Endodermal cell (in vitro differentiated cells): ENCODE measurements around the gene RGS6. TPM values are rescaled to one million over a fixed set of nuclear protein-coding genes. Genes with fewer than 3 reads are reported as not detected.
A peak's percentile ranks its signal among the peaks of the same experiment; 100 is the strongest.

Source experiments
- DNase-seq: peaks from one replicate; pipeline ENCODE4 v3.0.0-alpha.2; 2017
- H3K27ac ChIP-seq: 2 replicates; pipeline ENCODE4 v1.5.1; 2013; ENCODE audit warnings: mild to moderate bottlenecking, low read depth, low read length, moderate library complexity
- H3K27me3 ChIP-seq: 2 replicates; pipeline ENCODE4 v1.6.1; 2013; ENCODE audit warnings: mild to moderate bottlenecking, low read length, moderate library complexity; ENCODE audit not compliant: insufficient read depth, control insufficient read depth, poor library complexity, severe bottlenecking
- H3K36me3 ChIP-seq: 2 replicates; pipeline ENCODE4 v1.7.0; 2013; ENCODE audit warnings: mild to moderate bottlenecking, low read length, moderate library complexity; ENCODE audit not compliant: control insufficient read depth, insufficient read depth
- H3K4me1 ChIP-seq: one replicate; pipeline ENCODE4 v1.7.0; 2013; ENCODE audit warnings: low read length; ENCODE audit not compliant: control insufficient read depth, insufficient read depth
- H3K4me3 ChIP-seq: 2 replicates; pipeline ENCODE4 v1.5.1; 2013; ENCODE audit warnings: mild to moderate bottlenecking, low read length, moderate library complexity
- H3K9ac ChIP-seq: 2 replicates; pipeline ENCODE4 v1.6.1; 2013; ENCODE audit warnings: mild to moderate bottlenecking, low read length, moderate library complexity; ENCODE audit not compliant: poor library complexity, severe bottlenecking; ENCODE audit errors: extremely low read depth
- H3K9me3 ChIP-seq: 2 replicates; pipeline ENCODE4 v1.6.1; 2013; ENCODE audit warnings: mild to moderate bottlenecking, low read length, moderate library complexity; ENCODE audit not compliant: control insufficient read depth
- H3K27ac Mint-ChIP-seq: 2 replicates; pipeline ENCODE4 v1.8.0; 2020; ENCODE audit warnings: mixed read lengths
- H3K27me3 Mint-ChIP-seq: 2 replicates; pipeline ENCODE4 v1.8.0; 2021; ENCODE audit warnings: mild to moderate bottlenecking, mixed read lengths; ENCODE audit not compliant: insufficient read depth
- H3K36me3 Mint-ChIP-seq: 2 replicates; pipeline ENCODE4 v1.8.0; 2020; ENCODE audit warnings: low read depth, mixed read lengths
- H3K4me1 Mint-ChIP-seq: 2 replicates; pipeline ENCODE4 v1.8.0; 2020; ENCODE audit warnings: mixed read lengths
- H3K4me3 Mint-ChIP-seq: 2 replicates; pipeline ENCODE4 v1.8.0; 2020; ENCODE audit warnings: mild to moderate bottlenecking, moderate library complexity, mixed read lengths
- H3K9me3 Mint-ChIP-seq: 2 replicates; pipeline ENCODE4 v1.8.0; 2020; ENCODE audit warnings: mild to moderate bottlenecking, mixed read lengths
- CTCF ChIP-seq: fragments of 200-600 bp; sonication (generic); conservative IDR thresholded peaks from 2 replicates; pipeline ENCODE4 v1.5.0; 2021; ENCODE audit warnings: antibody characterized with exemption, mild to moderate bottlenecking
- WGBS, 2 experiments: methylation state at CpG; one replicate each; pipeline versions ENCODE4 v1.1.5 to v1.1.7; 2013; ENCODE audit warnings: missing lambda C conversion rate in 2 of 2, mixed read lengths in 1 of 2; ENCODE audit not compliant: insufficient coverage in 1 of 2, insufficient read length in 1 of 2; 5-methylcytosine and 5-hydroxymethylcytosine counted together
- total RNA-seq, 2 donors: library from RNA; stranded (reverse); fragmentation: NEBNext Ultra II Directional in 1 of 2; extraction: Animal tissue kit (Norgen Biotek cat#: 25700) in 1 of 2; gene quantifications; 2 replicates in 1 of 2; 3 replicates in 1 of 2; pipeline ENCODE4 v1.2.1, GENCODE V29; 2021

RGS6 gene
- total RNA-seq, 2 donors from 2014 or later = 10.1 to 16.3 TPM

- no peak overlapping the region for H3K27ac Mint-ChIP-seq
- H3K27ac ChIP-seq = no peak overlapping the region
- no peak overlapping the region for H3K4me3 Mint-ChIP-seq
Observed at GRCh38 chr14:72599579-72600470, 667.6 kb downstream of the RGS6 start.

GRCh38 chr14:72600551-72601330, 668.5 kb downstream of the RGS6 start:
- peak; percentile 53 for DNase-seq
- 83 to 100% methylated on average over 1 to 9 of the region's 9 CpGs for WGBS, 2 experiments
- no peak overlapping the region for H3K4me3 Mint-ChIP-seq
- H3K4me1 Mint-ChIP-seq = peaks cover 10% of the 10 kb centered on the region
- Histone ChIP-seq H3K27me3 (no peaks in the 10 kb centered on the region), H3K4me3 (no peak overlapping the region), H3K36me3 (no peaks in the 10 kb centered on the region), H3K4me1 (no peaks in the 10 kb centered on the region), H3K9ac (no peak overlapping the region), H3K9me3 (no peaks in the 10 kb centered on the region), H3K27ac (no peak overlapping the region)
- no peaks in the 10 kb centered on the region for H3K9me3 Mint-ChIP-seq
- no peak overlapping the region for H3K27ac Mint-ChIP-seq
- no peak for TF ChIP-seq CTCF
- H3K27me3 Mint-ChIP-seq = no peaks in the 10 kb centered on the region
- H3K36me3 Mint-ChIP-seq = no peaks in the 10 kb centered on the region

More at GRCh38 chr14:72599579-72600470, 667.6 kb downstream of the RGS6 start:
- no peaks in the 10 kb centered on the region for H3K9me3 ChIP-seq
- no peak overlapping the region for H3K9ac ChIP-seq
- TF ChIP-seq CTCF = no peak
- no peaks in the 10 kb centered on the region for H3K27me3 Mint-ChIP-seq
- no peaks in the 10 kb centered on the region for H3K36me3 Mint-ChIP-seq
- H3K4me1 ChIP-seq = no peaks in the 10 kb centered on the region
- no peaks in the 10 kb centered on the region for H3K27me3 ChIP-seq
- no peak overlapping the region for H3K4me3 ChIP-seq
- H3K36me3 ChIP-seq = no peaks in the 10 kb centered on the region
- 75 to 82% methylated on average over 10 to 16 of the region's 16 CpGs for WGBS, 2 experiments
- H3K4me1 Mint-ChIP-seq = peaks cover 19% of the 10 kb centered on the region
- no peaks in the 10 kb centered on the region for H3K9me3 Mint-ChIP-seq
- no peak for DNase-seq

GRCh38 chr14:72603639-72604038, 671.4 kb downstream of the RGS6 start:
- Histone ChIP-seq H3K9ac (no peak overlapping the region), H3K4me1 (no peaks in the 10 kb centered on the region), H3K9me3 (no peaks in the 10 kb centered on the region), H3K4me3 (no peak overlapping the region), H3K36me3 (no peaks in the 10 kb centered on the region), H3K27ac (no peak overlapping the region), H3K27me3 (no peaks in the 10 kb centered on the region)
- DNase-seq = no peak
- Mint-ChIP-seq H3K36me3 (no peaks in the 10 kb centered on the region), H3K27ac (no peak overlapping the region), H3K27me3 (no peaks in the 10 kb centered on the region), H3K4me3 (no peak overlapping the region), H3K4me1 (peaks cover 10% of the 10 kb centered on the region), H3K9me3 (no peaks in the 10 kb centered on the region)
- no peak for TF ChIP-seq CTCF
- 85 to 88% methylated on average over 4 of the region's 4 CpGs for WGBS, 2 experiments
